Neural cell (in vitro differentiated cells): ENCODE results near the gene SND1.

Source experiments
- EP300 ChIP-seq: fragments of 450-650 bp; conservative IDR thresholded peaks from 2 replicates; pipeline ENCODE4 v1.6.1; 2014; ENCODE audit warnings: antibody characterized with exemption, mild to moderate bottlenecking, moderate library complexity; ENCODE audit not compliant: poor library complexity, severe bottlenecking
- EZH2 ChIP-seq: fragments of 200-600, 300-800 bp; shearing (Covaris generic), sonication (generic); IDR thresholded peaks from 2 replicates; pipeline ENCODE4 v1.6.1; 2014; ENCODE audit warnings: antibody characterized with exemption, low read length, borderline replicate concordance, mild to moderate bottlenecking; ENCODE audit not compliant: insufficient read depth, poor library complexity, severe bottlenecking
- MXI1 ChIP-seq: fragments of 450-650 bp; conservative IDR thresholded peaks from 2 replicates; pipeline ENCODE4 v1.6.1; 2014; ENCODE audit warnings: antibody characterized with exemption, mild to moderate bottlenecking; ENCODE audit not compliant: poor library complexity, severe bottlenecking
- POLR2AphosphoS5 ChIP-seq: IDR thresholded peaks from 2 replicates; pipeline ENCODE4 v1.6.1; 2012
- RAD21 ChIP-seq: fragments of 450-650 bp; conservative IDR thresholded peaks from 2 replicates; pipeline ENCODE4 v1.6.1; 2014; ENCODE audit warnings: antibody characterized with exemption, mild to moderate bottlenecking, moderate library complexity
- SMC3 ChIP-seq: fragments of 450-650 bp; conservative IDR thresholded peaks from 2 replicates; pipeline ENCODE4 v1.6.1; 2014; ENCODE audit warnings: antibody characterized with exemption, mild to moderate bottlenecking, moderate library complexity; ENCODE audit not compliant: poor library complexity
- TF ChIP-seq, protein P1 (sequence below): fragments of 450-650 bp; IDR thresholded peaks from 2 replicates; pipeline ENCODE4 v1.5.1; 2014; ENCODE audit warnings: antibody characterized with exemption, mild to moderate bottlenecking, moderate library complexity; ENCODE audit not compliant: poor library complexity, severe bottlenecking
- TF ChIP-seq, protein P2 (sequence below): IDR thresholded peaks from 2 replicates; pipeline ENCODE4 v1.6.1; 2012; ENCODE audit warnings: borderline replicate concordance

GRCh38 chr7:127962589-127963361 lies 310.8 kb downstream of the SND1 start:
- no peak for TF ChIP-seq POLR2AphosphoS5
- TF ChIP-seq MXI1, result no peak
- TF ChIP-seq, protein P1, sequence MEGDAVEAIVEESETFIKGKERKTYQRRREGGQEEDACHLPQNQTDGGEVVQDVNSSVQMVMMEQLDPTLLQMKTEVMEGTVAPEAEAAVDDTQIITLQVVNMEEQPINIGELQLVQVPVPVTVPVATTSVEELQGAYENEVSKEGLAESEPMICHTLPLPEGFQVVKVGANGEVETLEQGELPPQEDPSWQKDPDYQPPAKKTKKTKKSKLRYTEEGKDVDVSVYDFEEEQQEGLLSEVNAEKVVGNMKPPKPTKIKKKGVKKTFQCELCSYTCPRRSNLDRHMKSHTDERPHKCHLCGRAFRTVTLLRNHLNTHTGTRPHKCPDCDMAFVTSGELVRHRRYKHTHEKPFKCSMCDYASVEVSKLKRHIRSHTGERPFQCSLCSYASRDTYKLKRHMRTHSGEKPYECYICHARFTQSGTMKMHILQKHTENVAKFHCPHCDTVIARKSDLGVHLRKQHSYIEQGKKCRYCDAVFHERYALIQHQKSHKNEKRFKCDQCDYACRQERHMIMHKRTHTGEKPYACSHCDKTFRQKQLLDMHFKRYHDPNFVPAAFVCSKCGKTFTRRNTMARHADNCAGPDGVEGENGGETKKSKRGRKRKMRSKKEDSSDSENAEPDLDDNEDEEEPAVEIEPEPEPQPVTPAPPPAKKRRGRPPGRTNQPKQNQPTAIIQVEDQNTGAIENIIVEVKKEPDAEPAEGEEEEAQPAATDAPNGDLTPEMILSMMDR, result no peak
- no peak for TF ChIP-seq EZH2
- TF ChIP-seq RAD21, result no peak
- TF ChIP-seq, protein P2, sequence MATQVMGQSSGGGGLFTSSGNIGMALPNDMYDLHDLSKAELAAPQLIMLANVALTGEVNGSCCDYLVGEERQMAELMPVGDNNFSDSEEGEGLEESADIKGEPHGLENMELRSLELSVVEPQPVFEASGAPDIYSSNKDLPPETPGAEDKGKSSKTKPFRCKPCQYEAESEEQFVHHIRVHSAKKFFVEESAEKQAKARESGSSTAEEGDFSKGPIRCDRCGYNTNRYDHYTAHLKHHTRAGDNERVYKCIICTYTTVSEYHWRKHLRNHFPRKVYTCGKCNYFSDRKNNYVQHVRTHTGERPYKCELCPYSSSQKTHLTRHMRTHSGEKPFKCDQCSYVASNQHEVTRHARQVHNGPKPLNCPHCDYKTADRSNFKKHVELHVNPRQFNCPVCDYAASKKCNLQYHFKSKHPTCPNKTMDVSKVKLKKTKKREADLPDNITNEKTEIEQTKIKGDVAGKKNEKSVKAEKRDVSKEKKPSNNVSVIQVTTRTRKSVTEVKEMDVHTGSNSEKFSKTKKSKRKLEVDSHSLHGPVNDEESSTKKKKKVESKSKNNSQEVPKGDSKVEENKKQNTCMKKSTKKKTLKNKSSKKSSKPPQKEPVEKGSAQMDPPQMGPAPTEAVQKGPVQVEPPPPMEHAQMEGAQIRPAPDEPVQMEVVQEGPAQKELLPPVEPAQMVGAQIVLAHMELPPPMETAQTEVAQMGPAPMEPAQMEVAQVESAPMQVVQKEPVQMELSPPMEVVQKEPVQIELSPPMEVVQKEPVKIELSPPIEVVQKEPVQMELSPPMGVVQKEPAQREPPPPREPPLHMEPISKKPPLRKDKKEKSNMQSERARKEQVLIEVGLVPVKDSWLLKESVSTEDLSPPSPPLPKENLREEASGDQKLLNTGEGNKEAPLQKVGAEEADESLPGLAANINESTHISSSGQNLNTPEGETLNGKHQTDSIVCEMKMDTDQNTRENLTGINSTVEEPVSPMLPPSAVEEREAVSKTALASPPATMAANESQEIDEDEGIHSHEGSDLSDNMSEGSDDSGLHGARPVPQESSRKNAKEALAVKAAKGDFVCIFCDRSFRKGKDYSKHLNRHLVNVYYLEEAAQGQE, result no peak
- TF ChIP-seq EP300, result no peak
- no peak for TF ChIP-seq SMC3
